Measurements from ENCODE around the gene FAM184A. TPM values are rescaled to one million over a fixed set of nuclear protein-coding genes. Genes with fewer than 3 reads are reported as not detected.

The FAM184A gene
- total and polyA plus RNA-seq, 2 of the 13 experiments (the other 11 are each of a cell fraction or from before 2014, with no cell fraction given): 7.0 to 18.0 TPM

DNA sequence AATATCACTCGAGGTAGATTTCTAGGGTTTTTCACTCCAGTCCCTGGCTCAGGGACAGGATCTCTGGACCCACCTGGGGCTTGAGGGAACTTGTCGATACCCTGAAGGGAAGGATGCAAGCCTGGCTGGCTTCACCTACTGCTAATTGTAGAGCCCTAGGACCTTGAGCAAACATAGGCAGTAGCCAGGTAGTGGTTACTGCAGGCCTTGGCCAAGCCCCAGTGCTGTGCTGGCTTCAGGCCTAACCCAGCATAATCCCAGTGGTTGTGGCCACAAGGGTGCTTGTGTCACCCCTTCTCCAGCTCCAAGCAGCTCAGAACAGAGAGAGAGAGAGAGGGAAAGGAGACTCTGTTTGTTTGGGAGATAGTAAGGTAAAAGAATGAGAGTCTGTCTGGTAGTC is 137.7 kb downstream of the FAM184A start:
- CTCF ChIA-PET (ENCODE audit: low intra/inter-chr PET ratio, low total read pairs): no interaction called here
- Histone ChIP-seq H3K9me3 (ENCODE audit: low read length) (peaks cover 15% of the 10 kb centered on the region), H3K27ac (ENCODE audit: extremely low read length, insufficient read depth, low read length) (no peak overlapping the region), H3K9ac (ENCODE audit: insufficient read depth, low read depth, low read length) (no peak overlapping the region), H3K4me2 (ENCODE audit: low read depth, low read length) (no peak overlapping the region), H3K27me3 (ENCODE audit: control insufficient read depth in 1 of 2, insufficient read depth in 2 of 2, low read length in 2 of 2) (no peaks in the 10 kb centered on the region), H4K20me1 (ENCODE audit: insufficient read depth, low read length) (no peaks in the 10 kb centered on the region), H3K4me1 (ENCODE audit: insufficient read depth, low read length) (peaks cover 12% of the 10 kb centered on the region), H3K79me2 (ENCODE audit: insufficient read depth, low read length) (peaks cover 4% of the 10 kb centered on the region), H2AFZ (ENCODE audit: low read length) (no peak overlapping the region), H3K36me3 (replicated peaks in 1 of 2; ENCODE audit: control insufficient read depth in 1 of 2, insufficient read depth in 2 of 2, low read length in 2 of 2) (no peaks in the 10 kb centered on the region), H3K4me3 (replicated peaks in 1 of 3; ENCODE audit: insufficient read depth in 1 of 3, low read depth in 2 of 3, low read length in 3 of 3) (no peak overlapping the region)
- in situ Hi-C loops (cut with HindIII; ENCODE audit: extremely low pct_ligation_motif_present, low pct_unique_long_range_greater_than_20kb) (no loop called here), intact Hi-C loops (cut with micrococcal nuclease; ENCODE audit: unreplicated experiment) (no loop called here)
- DNase-seq (ENCODE audit: low spot score) (no peak), ATAC-seq (peak; percentile 67), FAIRE-seq (no peak)
- TF ChIP-seq XBP1 (CRISPR knock-in tag; IDR thresholded peaks at IDR 0.05) (no peak), ZNF577 (CRISPR knock-in tag; IDR thresholded peaks at IDR 0.05; ENCODE audit: borderline replicate concordance, low read depth) (no peak), NAIF1 (CRISPR knock-in tag; IDR thresholded peaks at IDR 0.05; ENCODE audit: borderline replicate concordance) (no peak), MAZ (IDR thresholded peaks at IDR 0.05; ENCODE audit: borderline replicate concordance, low read depth, low read length) (no peak), MAZ (CRISPR knock-in tag; IDR thresholded peaks at IDR 0.05; ENCODE audit: low read depth) (no peak), E2F2 (CRISPR knock-in tag; IDR thresholded peaks at IDR 0.05; ENCODE audit: borderline replicate concordance) (no peak), TBX2 (CRISPR knock-in tag; IDR thresholded peaks at IDR 0.05; ENCODE audit: borderline replicate concordance) (no peak), ZNF230 (CRISPR knock-in tag; IDR thresholded peaks at IDR 0.05) (no peak), IRX3 (CRISPR knock-in tag; IDR thresholded peaks at IDR 0.05; ENCODE audit: borderline replicate concordance, low read depth) (no peak), ZNF883 (CRISPR knock-in tag; IDR thresholded peaks at IDR 0.05; ENCODE audit: not compliant biosample characterization) (no peak), ZBTB44 (CRISPR knock-in tag; IDR thresholded peaks at IDR 0.05) (no peak), ZBTB3 (CRISPR knock-in tag; IDR thresholded peaks at IDR 0.05; ENCODE audit: borderline replicate concordance, low read depth) (no peak), YY1 (IDR thresholded peaks at IDR 0.05; ENCODE audit: insufficient read depth, insufficient replicate concordance, low read depth, low read length) (no peak), ZBTB7A (CRISPR knock-in tag; IDR thresholded peaks at IDR 0.05) (no peak), ZNF615 (CRISPR knock-in tag; IDR thresholded peaks at IDR 0.05; ENCODE audit: borderline replicate concordance) (no peak), ZNF337 (CRISPR knock-in tag; IDR thresholded peaks at IDR 0.05; ENCODE audit: borderline replicate concordance, low read depth) (no peak), HNF1B (CRISPR knock-in tag; IDR thresholded peaks at IDR 0.05) (no peak), ZNF777 (CRISPR knock-in tag; IDR thresholded peaks at IDR 0.05) (no peak), ZNF101 (CRISPR knock-in tag; IDR thresholded peaks at IDR 0.05; ENCODE audit: borderline replicate concordance, low read depth) (no peak), MTF2 (CRISPR knock-in tag; IDR thresholded peaks at IDR 0.05; ENCODE audit: borderline replicate concordance) (no peak), HNRNPLL (IDR thresholded peaks at IDR 0.05; ENCODE audit: low read depth, low read length, poor library complexity, severe bottlenecking) (no peak)
- no TSS peak for BruUV-seq (replicated peaks)
- WGBS (ENCODE audit: low lambda C conversion rate): 95% methylated on average over 2 of the region's 2 CpGs
- POLR2A ChIA-PET: no interaction called here
